Erythroblast (primary cell): Measurements from ENCODE around the gene DKK1.

Experiments
- GATA1 ChIP-seq: IDR thresholded peaks from 2 replicates; pipeline ENCODE4 v1.6.1; 2011; ENCODE audit warnings: low read depth, mild to moderate bottlenecking, control low read depth, low read length, moderate library complexity
- POLR2A ChIP-seq: IDR thresholded peaks from 2 replicates; pipeline ENCODE4 v1.6.1; 2011; ENCODE audit warnings: mild to moderate bottlenecking, low read length

- TF ChIP-seq POLR2A (no peak), GATA1 (no peak)
Measured at GRCh38 chr10:52269233-52269632, 44.8 kb upstream of the DKK1 start.
